HG03097 (cell line): ENCODE data around the gene ZBTB47.

ENCODE experiments used
- ATAC-seq: cut with Tn5 transposase; IDR thresholded peaks from one replicate; pipeline ENCODE4 v1.9.1; 2021; ENCODE audit not compliant: unreplicated experiment, low FRiP score

Gene ZBTB47

GRCh38 chr3:42682301-42683070 lies 29.0 kb downstream of the ZBTB47 start:
- no peak for ATAC-seq

GRCh38 chr3:42683875-42684598 lies 30.5 kb downstream of the ZBTB47 start:
- no peak for ATAC-seq

- ATAC-seq = no peak
These were observed 31.3 kb downstream of the ZBTB47 start for GRCh38 chr3:42684632-42685362.

- ATAC-seq = no peak
These were observed 31.9 kb downstream of the ZBTB47 start, which contains the start of gene KLHL40 for GRCh38 chr3:42685363-42685881. TSS of gene KLHL40 (plus strand) at chr3:42685537. CDS start at chr3:42685619, 82 bp downstream.

- ATAC-seq = no peak
These were observed 32.7 kb downstream of the ZBTB47 start for GRCh38 chr3:42685891-42686820.

- no peak for ATAC-seq
These were observed 33.5 kb downstream of the ZBTB47 start for GRCh38 chr3:42686832-42687650.

- no peak for ATAC-seq
These were observed 34.5 kb downstream of the ZBTB47 start for GRCh38 chr3:42688016-42688415.

GRCh38 chr3:42688487-42689420 lies 35.3 kb downstream of the ZBTB47 start:
- ATAC-seq = no peak

GRCh38 chr3:42689421-42690014 lies 36.0 kb downstream of the ZBTB47 start:
- ATAC-seq = no peak

- no peak for ATAC-seq
These were observed 36.7 kb downstream of the ZBTB47 start for GRCh38 chr3:42690191-42690590.

- ATAC-seq = no peak
These were observed 37.5 kb downstream of the ZBTB47 start for GRCh38 chr3:42690766-42691680.

GRCh38 chr3:42691816-42692666 lies 38.5 kb downstream of the ZBTB47 start:
- ATAC-seq = no peak

GRCh38 chr3:42692667-42693529 lies 39.4 kb downstream of the ZBTB47 start:
- ATAC-seq = no peak

GRCh38 chr3:42693530-42693930 lies 40.0 kb downstream of the ZBTB47 start:
- ATAC-seq = no peak

- ATAC-seq = no peak
These were observed 40.9 kb downstream of the ZBTB47 start for GRCh38 chr3:42694366-42694765.
